WTC11 (cell line): Measurements from ENCODE around the gene UNCX.

Source experiments
- MYBL2 ChIP-seq: sonication (generic); formaldehyde crosslinking; IDR thresholded peaks from 2 replicates; pipeline ENCODE4 v1.8.1; 2023; ENCODE audit warnings: mild to moderate bottlenecking, moderate library complexity, missing genetic modification reagents
- NR3C1 ChIP-seq: sonication (generic); formaldehyde crosslinking; conservative IDR thresholded peaks from 2 replicates; pipeline ENCODE4 v1.8.1; 2023; ENCODE audit warnings: low read depth, mild to moderate bottlenecking, missing genetic modification reagents
- TP53 ChIP-seq: sonication (generic); formaldehyde crosslinking; IDR thresholded peaks from 2 replicates; pipeline ENCODE4 v1.8.1; 2023; ENCODE audit warnings: mild to moderate bottlenecking, missing genetic modification reagents
- ZNF121 ChIP-seq: sonication (generic); formaldehyde crosslinking; IDR thresholded peaks from 2 replicates; pipeline ENCODE4 v1.8.0; 2023; ENCODE audit warnings: missing genetic modification reagents
- ZNF263 ChIP-seq: sonication (generic); formaldehyde crosslinking; IDR thresholded peaks from 2 replicates; pipeline ENCODE4 v1.8.1; 2022; ENCODE audit warnings: low read depth, mild to moderate bottlenecking, moderate library complexity, missing genetic modification reagents
- TF ChIP-seq, protein P1 (sequence below): fragments of 200-600 bp; IDR thresholded peaks from 2 replicates; pipeline ENCODE4 v1.8.0; 2022; ENCODE audit warnings: antibody characterized with exemption

DNA sequence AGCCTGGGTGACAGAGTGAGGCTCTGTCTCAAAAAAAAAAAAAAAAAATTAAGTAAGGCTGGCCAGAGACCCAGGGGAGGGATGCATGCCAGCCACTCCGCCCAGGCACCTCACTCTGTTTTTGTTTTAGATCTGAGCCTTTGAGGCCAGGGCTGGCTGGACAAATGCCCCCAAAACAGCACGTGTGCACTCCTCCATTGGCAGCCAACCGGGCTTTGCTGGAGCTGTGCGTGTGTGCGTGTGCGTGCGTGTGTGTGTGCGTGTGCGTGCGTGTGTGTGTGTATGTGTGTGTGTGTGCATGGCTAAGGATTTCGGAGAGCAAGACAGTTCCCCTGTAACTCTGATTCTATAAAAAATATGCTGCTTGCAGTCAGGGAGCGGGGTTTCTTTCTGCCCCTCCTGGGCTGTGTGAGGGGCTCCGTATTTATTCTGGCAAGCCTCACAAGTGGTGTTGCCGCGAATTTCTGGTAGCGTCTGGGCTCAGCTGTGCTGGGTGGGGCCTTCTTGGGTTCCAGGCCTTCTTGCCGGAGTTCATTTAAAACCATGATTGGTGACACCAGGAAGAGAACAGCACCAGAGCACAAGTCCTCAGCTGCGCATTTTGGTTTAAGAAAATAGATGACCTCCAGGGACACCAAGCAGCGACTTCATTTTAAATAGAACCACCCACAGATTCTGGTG, 28.1 kb upstream of the UNCX start:
- TF ChIP-seq, protein P1, sequence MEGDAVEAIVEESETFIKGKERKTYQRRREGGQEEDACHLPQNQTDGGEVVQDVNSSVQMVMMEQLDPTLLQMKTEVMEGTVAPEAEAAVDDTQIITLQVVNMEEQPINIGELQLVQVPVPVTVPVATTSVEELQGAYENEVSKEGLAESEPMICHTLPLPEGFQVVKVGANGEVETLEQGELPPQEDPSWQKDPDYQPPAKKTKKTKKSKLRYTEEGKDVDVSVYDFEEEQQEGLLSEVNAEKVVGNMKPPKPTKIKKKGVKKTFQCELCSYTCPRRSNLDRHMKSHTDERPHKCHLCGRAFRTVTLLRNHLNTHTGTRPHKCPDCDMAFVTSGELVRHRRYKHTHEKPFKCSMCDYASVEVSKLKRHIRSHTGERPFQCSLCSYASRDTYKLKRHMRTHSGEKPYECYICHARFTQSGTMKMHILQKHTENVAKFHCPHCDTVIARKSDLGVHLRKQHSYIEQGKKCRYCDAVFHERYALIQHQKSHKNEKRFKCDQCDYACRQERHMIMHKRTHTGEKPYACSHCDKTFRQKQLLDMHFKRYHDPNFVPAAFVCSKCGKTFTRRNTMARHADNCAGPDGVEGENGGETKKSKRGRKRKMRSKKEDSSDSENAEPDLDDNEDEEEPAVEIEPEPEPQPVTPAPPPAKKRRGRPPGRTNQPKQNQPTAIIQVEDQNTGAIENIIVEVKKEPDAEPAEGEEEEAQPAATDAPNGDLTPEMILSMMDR: no peak
- TF ChIP-seq MYBL2 (no peak), TP53 (CRISPR knock-in tag) (no peak), NR3C1 (no peak), ZNF121 (CRISPR knock-in tag) (no peak), ZNF263 (CRISPR knock-in tag) (no peak)
